Measurements from ENCODE around the gene NELFB.

The NELFB gene

DNA sequence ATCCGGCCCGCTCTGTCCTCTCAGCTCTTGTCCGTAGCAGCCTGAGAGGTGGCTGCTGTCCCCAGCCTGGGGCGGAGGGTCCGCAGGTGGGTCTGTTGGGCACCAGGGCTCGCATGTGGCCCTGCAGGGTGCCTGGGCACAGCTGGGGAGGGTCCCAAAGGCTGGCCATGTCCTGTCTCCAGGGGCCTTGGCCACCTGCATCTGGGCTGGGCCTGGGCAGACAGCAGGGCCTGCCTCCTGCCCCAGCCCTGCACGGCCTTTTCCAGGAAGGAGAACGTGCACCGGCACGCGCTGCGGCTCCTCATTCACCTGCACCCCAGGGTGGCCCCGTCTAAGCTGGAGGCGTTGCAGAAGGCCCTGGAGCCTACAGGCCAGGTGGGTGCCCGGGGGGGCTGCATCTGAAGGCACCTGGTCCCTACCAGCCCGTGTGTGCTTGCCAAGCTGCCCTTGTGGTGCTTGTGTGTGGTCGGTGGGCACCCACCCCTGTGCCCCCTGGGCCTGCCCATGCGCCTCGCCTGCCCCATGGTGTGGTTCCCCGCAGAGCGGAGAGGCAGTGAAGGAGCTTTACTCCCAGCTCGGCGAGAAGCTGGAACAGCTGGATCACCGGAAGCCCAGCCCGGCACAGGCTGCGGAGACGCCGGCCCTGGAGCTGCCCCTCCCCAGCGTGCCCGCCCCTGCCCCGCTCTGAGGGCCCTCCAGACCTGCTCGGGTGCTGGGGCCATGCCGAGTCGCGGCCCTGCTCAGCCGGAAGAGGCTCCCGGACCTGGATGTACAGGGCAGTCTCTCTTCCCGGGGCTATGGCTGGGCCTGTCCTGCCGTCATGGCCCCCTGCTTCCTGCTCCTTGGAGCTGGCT is 17.3 kb downstream of the NELFB start:
- DNase-seq, result no peak

- no peak for DNase-seq
Observed at GRCh38 chr9:137273095-137273490, 18.0 kb downstream of the NELFB start.

GRCh38 chr9:137273611-137274320 is 18.6 kb downstream of the NELFB start:
- DNase-seq, result no peak

GRCh38 chr9:137275203-137275587 is 20.1 kb downstream of the NELFB start:
- no peak for DNase-seq

GRCh38 chr9:137275588-137276472 is 20.7 kb downstream of the NELFB start:
- no peak for DNase-seq

DNA sequence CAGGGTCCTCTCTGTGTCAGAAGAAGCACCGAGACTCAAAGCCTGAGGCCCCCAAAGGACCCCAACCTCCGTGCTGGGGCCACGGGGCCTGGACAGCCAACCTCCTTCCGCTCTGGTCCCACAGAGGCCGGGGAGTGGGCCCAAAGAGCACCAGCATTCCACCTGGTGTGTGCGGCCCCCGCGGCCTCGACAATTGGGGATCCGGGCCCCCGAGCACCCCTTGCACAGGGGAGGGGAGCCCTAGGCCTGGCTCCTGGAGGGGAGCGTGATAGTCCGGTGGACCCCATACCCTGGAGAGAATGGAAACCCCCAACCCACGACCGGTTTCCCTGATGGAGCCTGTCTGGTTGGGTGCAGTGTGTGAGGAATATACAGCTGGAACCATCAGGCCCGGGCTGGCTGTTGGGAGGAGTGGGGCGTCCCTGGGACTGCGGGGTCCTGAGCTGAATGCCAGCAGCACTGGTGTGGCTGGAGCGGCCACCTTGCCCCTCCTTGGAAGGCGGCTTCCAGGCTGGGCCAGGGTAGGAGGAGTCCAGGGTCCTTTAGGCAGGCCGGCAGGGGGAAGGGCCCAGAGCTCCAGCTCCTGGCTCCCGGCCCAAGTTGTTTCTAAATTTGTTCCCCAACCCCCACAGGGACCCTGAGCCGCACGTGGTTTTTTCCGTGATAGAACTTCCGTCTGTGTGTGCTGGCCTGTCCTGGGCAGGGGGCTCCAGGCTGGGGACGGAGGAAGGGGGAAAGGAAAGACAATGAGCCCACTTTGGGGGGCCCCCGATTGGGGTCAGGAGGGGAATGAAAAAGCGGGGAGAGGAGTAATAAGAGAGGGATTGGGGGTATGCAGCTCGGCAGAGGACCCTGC is 21.6 kb downstream of the NELFB start:
- no peak for DNase-seq

DNA sequence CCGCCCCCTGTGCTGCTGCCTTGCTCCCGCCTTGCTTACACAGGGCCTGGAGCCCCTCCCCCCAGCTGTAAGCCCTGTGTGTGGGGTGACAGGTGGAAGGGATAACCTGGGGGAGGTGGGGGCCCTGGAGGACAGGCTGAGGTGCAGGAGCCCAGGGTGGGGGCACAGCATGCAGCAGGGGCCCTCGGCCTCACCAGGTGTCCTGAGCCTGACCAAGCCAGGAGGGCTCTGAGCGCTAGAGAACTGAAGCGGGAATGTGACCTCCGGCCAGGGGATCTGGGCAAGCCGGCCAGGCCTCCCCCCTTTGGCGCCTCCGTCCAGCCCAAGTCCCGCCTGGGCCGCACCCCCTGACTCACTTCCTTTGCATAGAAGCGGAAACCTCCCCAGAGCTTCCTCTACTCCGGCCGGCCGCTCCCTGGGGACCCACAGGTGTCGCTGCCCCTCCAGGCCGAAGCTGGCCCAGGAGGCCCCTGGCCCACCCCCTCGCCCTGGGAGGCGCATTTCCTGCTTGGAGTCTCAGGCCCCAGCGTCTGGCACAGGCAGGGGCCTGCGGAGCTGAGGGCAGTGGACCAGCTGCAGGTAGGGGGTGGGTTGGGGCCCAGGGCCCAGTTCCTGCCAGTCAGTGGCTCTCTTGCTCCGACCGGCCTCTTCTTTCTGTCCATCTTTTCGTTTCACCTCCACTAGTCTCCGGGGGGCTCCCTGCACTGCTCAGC is 22.4 kb downstream of the NELFB start, which contains the start of gene TOR4A:
TSS of gene TOR4A (plus strand) at position 398 of the 713 bp plus-strand sequence. CDS start 964 bp downstream, outside the sequence.
- peak; percentile 28 for DNase-seq

DNA sequence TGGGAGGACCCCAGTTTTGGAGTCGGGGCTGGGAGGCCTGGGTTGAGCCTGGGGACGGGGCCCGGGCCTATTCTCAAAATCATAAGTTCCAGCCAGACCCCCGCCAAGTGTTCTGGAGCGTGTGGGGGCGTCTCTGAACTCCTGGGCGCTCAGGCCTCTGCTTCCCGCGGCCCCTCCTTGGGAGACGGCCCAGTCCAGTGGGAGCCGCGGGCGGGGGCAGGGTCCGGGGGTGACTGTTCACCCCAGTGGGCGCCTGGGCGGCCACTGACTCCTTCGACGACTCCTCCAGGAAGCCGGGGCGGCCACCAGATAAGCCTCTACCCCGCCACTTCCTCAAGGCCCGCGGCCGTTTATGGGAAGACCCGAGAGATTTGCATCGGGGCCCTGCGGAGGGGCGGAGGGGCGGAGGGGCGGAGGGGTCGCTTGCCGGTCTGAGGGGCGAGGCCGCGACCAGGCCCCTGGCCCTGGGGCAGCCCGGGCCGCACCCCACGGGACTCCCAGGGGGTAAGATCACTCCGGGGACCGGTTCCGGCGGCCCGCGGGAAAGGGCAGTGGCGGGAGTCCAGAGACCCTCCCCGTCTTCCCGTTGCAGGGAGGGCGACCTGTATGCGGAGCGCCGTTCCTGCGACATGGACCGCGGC is 23.1 kb downstream of the NELFB start:
- DNase-seq, result no peak

DNA sequence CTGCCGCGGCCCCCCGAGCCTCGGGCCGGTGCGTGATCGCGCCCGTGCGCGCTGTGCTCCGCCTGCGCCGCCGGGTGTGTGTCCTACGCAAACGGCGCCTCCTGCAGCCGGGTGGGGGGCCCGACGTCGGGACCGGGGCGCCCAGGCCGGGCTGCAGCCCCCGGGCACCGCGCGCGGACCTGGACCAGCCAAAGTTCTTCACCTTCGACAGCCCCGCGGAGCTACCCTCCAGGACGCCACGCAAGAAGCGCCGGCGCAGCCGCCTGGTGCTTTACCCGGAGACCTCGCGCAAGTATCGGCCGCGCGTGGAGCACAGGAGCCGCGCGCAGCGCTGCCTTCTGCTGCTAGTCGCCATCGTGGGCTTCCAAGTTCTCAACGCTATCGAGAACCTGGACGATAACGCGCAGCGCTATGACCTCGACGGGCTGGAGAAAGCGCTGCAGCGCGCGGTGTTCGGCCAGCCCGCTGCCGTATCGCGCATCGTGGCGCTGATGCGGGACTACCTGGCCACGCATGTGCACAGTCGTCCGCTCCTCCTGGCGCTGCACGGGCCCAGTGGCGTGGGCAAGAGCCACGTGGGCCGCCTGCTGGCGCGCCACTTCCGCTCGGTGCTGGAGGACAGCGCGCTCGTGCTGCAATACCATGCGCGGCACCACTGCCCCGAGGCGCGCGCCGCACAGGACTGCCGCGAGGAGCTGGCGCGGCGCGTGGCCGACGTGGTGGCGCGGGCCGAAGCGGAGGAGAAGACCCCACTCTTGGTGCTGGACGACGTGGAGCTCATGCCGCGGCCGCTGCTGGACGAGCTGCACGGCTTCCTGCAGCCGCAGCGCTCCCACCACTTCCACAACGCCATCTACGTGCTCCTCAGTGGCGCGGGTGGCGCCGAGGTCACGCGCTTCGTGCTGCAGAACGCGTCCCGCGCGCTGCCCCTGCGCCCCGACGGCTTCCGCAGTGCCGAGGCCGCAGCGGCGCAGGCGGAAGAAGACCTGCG is 23.9 kb downstream of the NELFB start:
- DNase-seq, result no peak

DNA sequence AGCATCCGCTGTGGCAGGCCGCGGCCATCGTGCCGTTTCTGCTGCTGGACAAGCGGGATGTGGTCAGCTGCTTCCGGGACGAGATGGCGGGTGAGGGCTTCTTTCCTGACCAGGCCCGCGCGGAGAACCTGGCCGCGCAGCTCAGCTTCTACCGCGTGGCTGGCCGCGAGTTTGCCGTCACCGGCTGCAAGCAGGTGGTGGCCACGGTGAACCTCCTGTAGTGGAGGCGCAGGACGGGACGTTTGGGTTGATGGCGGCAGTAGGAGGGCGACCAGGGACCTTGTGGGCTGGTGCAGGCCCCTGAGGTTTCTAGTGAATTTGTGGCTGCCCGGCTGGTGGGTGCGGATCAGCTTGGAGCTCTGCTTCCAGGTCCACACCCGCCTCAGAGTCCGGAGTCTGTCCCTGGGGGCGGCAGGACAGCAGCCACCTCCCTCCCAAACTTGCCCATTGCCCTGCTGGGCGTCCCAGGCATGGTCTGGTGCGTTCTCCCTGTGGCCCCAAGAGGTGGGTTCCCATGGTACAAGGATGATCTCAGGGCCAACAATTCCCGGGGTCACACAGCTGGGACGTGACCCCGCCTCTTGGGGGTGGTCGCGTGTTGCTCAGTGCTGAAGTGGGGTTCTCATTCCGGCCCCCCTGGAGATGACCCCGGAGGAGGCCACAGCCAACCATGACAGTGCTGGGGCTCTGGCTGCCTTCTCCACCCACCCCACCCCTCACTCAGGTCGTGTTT is 24.8 kb downstream of the NELFB start:
- no peak for DNase-seq

- DNase-seq, result no peak
Observed at GRCh38 chr9:137280474-137281344, 25.6 kb downstream of the NELFB start.

- DNase-seq, result no peak
Observed at GRCh38 chr9:137281345-137282116, 26.4 kb downstream of the NELFB start.

- no peak for DNase-seq
Observed at GRCh38 chr9:137286975-137287383, 31.9 kb downstream of the NELFB start.

DNA sequence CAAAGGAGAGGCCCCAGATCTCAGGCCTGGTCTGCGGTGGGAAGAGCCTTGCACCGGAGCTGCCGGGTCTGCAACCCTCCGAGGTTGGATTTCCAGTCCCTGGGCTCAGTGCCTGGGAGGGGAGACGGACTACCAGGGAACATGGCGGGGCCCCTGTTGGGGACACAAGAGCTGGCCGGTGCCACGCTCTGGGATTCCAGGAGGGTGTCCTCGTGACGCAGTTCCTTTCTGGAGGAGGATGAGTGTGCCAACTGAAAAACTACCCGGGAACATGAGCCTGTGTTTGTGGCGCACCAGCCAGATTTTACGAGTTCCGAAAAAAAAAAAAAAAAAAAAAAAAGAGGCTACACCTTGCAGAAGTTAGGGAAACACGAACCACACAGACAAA is 38.0 kb downstream of the NELFB start:
- DNase-seq, result no peak

DNA sequence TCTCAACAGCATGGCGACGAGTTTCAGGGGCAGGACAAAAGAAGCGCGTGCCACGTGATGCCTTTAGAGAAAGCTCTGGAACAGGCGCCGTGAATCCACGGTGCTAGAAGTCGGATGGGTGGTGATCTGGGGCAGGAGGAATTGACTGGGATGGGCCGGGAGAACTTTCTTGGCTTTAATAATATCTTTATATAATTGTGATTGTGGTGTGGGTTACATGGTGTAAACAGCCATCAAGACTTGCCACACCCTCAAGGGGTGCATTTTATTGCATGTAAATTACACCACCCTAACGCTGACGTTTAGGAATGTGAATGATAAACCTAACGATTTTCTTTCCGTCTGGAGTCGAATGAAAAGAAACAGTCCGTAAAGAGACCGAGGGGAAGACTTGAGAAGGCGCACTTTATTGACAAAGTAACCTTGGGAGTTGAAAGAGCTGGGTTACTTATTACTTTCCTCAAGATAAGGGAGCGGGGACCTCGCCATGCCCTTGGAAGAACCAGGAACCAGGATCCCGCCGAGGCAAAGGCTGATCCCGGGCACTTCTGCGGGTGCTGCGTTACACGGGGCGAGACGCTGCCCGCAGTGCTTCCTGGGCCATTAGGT is 38.5 kb downstream of the NELFB start:
- no peak for DNase-seq

- DNase-seq, result no peak
Observed at GRCh38 chr9:137294091-137294680, 39.1 kb downstream of the NELFB start.
